ENCODE data around the gene ZNF775. TPM values are rescaled to one million over a fixed set of nuclear protein-coding genes. Genes with fewer than 3 reads are reported as not detected.

ZNF775 gene
- total RNA-seq, 4 donors from 2014 or later: 0.72 to 4.4 (median 1.4) TPM

DNA sequence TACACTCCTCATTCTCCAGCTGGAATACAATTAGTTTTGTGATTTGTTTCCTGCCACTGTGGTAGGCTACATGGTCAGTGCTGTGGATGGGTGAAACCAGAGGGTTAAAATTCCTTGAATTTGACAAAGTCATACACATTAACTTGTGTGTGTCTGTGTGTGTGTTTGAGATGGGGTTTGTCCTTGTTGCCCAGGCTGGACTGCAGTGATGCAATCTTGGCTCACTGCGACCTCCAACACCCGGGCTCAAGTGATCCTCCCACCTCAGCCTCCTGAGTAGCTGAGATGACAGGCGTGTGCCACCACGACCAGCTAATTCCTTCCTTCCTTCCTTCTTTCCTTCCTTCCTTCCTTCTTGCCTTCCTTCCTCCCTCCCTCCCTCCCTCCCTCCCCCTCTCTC, 46.5 kb downstream of the ZNF775 start:
- TF ChIP-seq CTCF (IDR thresholded peaks at IDR 0.05): no peak
- no peak for DNase-seq (ENCODE audit: low spot score)
- ATAC-seq (ENCODE audit: low FRiP score): no peak

DNA sequence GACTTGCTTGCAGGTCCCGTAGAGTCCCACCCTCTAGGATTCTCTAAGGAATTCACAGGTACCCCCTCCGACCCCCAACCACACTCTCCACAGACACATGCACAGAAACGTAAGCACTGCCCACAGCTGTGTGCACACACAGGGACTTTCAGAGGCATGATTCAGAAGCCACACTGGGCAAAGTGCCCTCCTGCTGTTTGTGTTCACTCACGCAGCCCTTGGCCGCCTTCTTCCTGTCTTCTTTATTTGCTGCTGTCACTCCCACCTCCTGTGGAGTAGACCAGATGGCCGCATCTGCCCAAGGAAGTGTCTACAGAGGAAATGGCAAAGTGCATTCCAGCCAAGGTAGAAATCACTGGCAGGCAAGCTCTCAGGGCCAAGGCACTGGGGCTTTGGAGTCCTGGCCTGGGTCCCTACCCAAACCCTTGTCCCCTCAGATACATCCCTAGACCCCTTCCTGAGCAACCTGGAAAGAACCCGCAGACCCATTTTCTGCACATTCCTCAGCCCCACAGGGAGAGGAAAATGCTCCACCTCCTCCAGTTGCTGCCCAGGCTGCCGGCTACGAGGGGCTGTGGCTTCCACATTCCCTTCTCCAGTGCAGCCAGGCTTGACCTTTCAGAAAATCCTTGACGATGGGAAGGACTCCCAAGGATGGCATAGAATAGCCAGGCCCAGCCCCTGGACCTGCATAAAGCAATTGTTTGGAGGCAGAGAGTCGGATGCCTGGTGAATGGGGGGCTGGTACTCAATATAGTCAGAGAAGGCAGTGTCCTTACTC, 49.7 kb downstream of the ZNF775 start:
- ATAC-seq (ENCODE audit: low FRiP score) (no peak), DNase-seq (ENCODE audit: low spot score) (no peak)
- TF ChIP-seq CTCF (IDR thresholded peaks at IDR 0.05): no peak

- TF ChIP-seq CTCF (IDR thresholded peaks at IDR 0.05): no peak
- ATAC-seq (ENCODE audit: low FRiP score): no peak
These were observed 50.6 kb downstream of the ZNF775 start for GRCh38 chr7:150429699-150430098.

GRCh38 chr7:150430465-150431085, 51.4 kb downstream of the ZNF775 start:
- ATAC-seq (ENCODE audit: low FRiP score) (no peak), DNase-seq (ENCODE audit: low spot score) (no peak)
- no peak for TF ChIP-seq CTCF (IDR thresholded peaks at IDR 0.05)

More at GRCh38 chr7:150429699-150430098, 50.6 kb downstream of the ZNF775 start:
- DNase-seq (ENCODE audit: low spot score): no peak

GRCh38 chr7:150431839-150432658, 52.9 kb downstream of the ZNF775 start:
- TF ChIP-seq CTCF (IDR thresholded peaks at IDR 0.05): no peak
- no peak for DNase-seq (ENCODE audit: low spot score)
- ATAC-seq (ENCODE audit: low FRiP score): no peak

GRCh38 chr7:150432915-150433892, 54.1 kb downstream of the ZNF775 start:
- DNase-seq (ENCODE audit: low spot score): no peak
- no peak for TF ChIP-seq CTCF (IDR thresholded peaks at IDR 0.05)
- no peak for ATAC-seq (ENCODE audit: low FRiP score)
